Measurements from ENCODE around the gene SIGLEC8.

GRCh38 chr19:51477344-51477743 lies 19.1 kb upstream of the SIGLEC8 start:
- TF ChIP-seq CTCF (IDR thresholded peaks at IDR 0.05), result no peak
- no peak for TF ChIP-seq POLR2A (IDR thresholded peaks at IDR 0.05)

All from uterus (tissue), 2 donors.